Neural progenitor cell (in vitro differentiated cells): ENCODE measurements around the gene DEDD. TPM values are rescaled to one million over a fixed set of nuclear protein-coding genes. Genes with fewer than 3 reads are reported as not detected.
"Not testable (repeated sequence)": the region's sequence is repeated elsewhere in the genome, so short reads cannot be mapped to it uniquely, and the experiment has no call there.

ENCODE experiments used
- DNase-seq: peaks from one replicate; pipeline ENCODE4 v3.0.0-alpha.2; 2016; ENCODE audit warnings: low spot score
- H2AFZ ChIP-seq: fragments of 200-600 bp; sonication (generic); replicated peaks from 2 replicates; pipeline ENCODE4 v1.6.1; 2016; ENCODE audit warnings: antibody characterized with exemption
- H3F3A ChIP-seq: fragments of 200-600 bp; sonication (generic); 2 replicates; pipeline ENCODE4 v1.6.1; 2016; ENCODE audit warnings: antibody characterized with exemption, low read depth
- H3K27ac ChIP-seq: fragments of 200-600 bp; sonication (generic); 2 replicates; pipeline ENCODE4 v1.5.1; 2016; ENCODE audit warnings: mild to moderate bottlenecking
- H3K27me3 ChIP-seq: fragments of 200-600 bp; sonication (generic); 2 replicates; pipeline ENCODE4 v1.6.1; 2016; ENCODE audit warnings: mild to moderate bottlenecking, moderate library complexity
- H3K36me3 ChIP-seq: fragments of 200-600 bp; sonication (generic); 2 replicates; pipeline ENCODE4 v1.5.1; 2016
- H3K4me1 ChIP-seq: fragments of 200-600 bp; sonication (generic); 2 replicates; pipeline ENCODE4 v1.6.1; 2016; ENCODE audit warnings: mixed run types
- H3K4me2 ChIP-seq: fragments of 200-600 bp; sonication (generic); 2 replicates; pipeline ENCODE4 v1.6.1; 2016
- H3K4me3 ChIP-seq: fragments of 200-600 bp; sonication (generic); 2 replicates; pipeline ENCODE4 v1.5.1; 2016
- H3K79me2 ChIP-seq: fragments of 200-600 bp; sonication (generic); 2 replicates; pipeline ENCODE4 v1.6.1; 2016; ENCODE audit warnings: low read depth
- H3K9ac ChIP-seq: fragments of 200-600 bp; sonication (generic); 2 replicates; pipeline ENCODE4 v1.6.1; 2016
- H3K9me3 ChIP-seq: fragments of 200-600 bp; sonication (generic); 2 replicates; pipeline ENCODE4 v1.5.1; 2016; ENCODE audit warnings: low read depth
- H4K20me1 ChIP-seq: fragments of 200-600 bp; sonication (generic); 2 replicates; pipeline ENCODE4 v1.6.1; 2016; ENCODE audit warnings: low read depth
- H3K27ac Mint-ChIP-seq: 3 replicates; pipeline ENCODE4 v1.8.0; 2021; ENCODE audit warnings: mixed read lengths
- H3K27me3 Mint-ChIP-seq: 2 replicates; pipeline ENCODE4 v1.8.0; 2022; ENCODE audit warnings: low read depth, mild to moderate bottlenecking, inconsistent platforms, moderate library complexity, mixed read lengths; ENCODE audit not compliant: insufficient read depth
- H3K36me3 Mint-ChIP-seq: 3 replicates; pipeline ENCODE4 v1.8.0; 2021; ENCODE audit warnings: mixed read lengths
- H3K4me1 Mint-ChIP-seq: 3 replicates; pipeline ENCODE4 v1.8.0; 2021; ENCODE audit warnings: mixed read lengths
- H3K4me3 Mint-ChIP-seq: 3 replicates; pipeline ENCODE4 v1.8.0; 2021; ENCODE audit warnings: mild to moderate bottlenecking, moderate library complexity, mixed read lengths
- H3K9me3 Mint-ChIP-seq: 3 replicates; pipeline ENCODE4 v1.8.0; 2020; ENCODE audit warnings: mixed read lengths
- CTCF ChIP-seq: fragments of 200-600 bp; sonication (generic); IDR thresholded peaks from 2 replicates; pipeline ENCODE4 v1.5.1; 2017; ENCODE audit warnings: antibody characterized with exemption, mild to moderate bottlenecking
- EZH2 ChIP-seq: fragments of 200-600 bp; sonication (generic); IDR thresholded peaks from 2 replicates; pipeline ENCODE4 v1.6.1; 2017; ENCODE audit warnings: antibody characterized with exemption, mild to moderate bottlenecking, moderate library complexity
- EZH2phosphoT487 ChIP-seq: fragments of 200-600 bp; sonication (generic); IDR thresholded peaks from 2 replicates; pipeline ENCODE4 v1.6.1; 2017; ENCODE audit warnings: antibody characterized with exemption
- total RNA-seq: library from RNA; depleted of rRNA; stranded (reverse); fragments of >200 nt; gene quantifications from 2 replicates; pipeline ENCODE4 v1.2.3, GENCODE V29; 2015; ENCODE audit warnings: low replicate concordance

Gene DEDD
- total RNA-seq, 1 donor from 2014 or later, result 29.7 TPM

GRCh38 chr1:161117759-161118581 is 14.5 kb downstream of the DEDD start, which contains the start of the genes NIT1 and PFDN2:
Gene NIT1 (plus strand): TSS chr1:161118105. CDS start chr1:161118177, 72 bp downstream.
Gene PFDN2 (minus strand): TSS chr1:161118037. CDS start chr1:161118026, 11 bp downstream.
- H3K9ac ChIP-seq, result peak within 1 kb of the TSS; percentile 82
- Mint-ChIP-seq H3K9me3 (no peaks in the 10 kb centered on the region), H3K4me1 (peaks cover 27% of the 10 kb centered on the region), H3K27me3 (peaks cover 7% of the 10 kb centered on the region), H3K4me3 (peak within 1 kb of the TSS; percentile 97), H3K36me3 (peaks cover 19% of the 10 kb centered on the region), H3K27ac (peak within 1 kb of the TSS; percentile 95)
- H3K4me2 ChIP-seq, result peak within 1 kb of the TSS; percentile 92
- H3F3A ChIP-seq, result peaks cover 32% of the 10 kb centered on the region
- H3K9me3 ChIP-seq, result no peaks in the 10 kb centered on the region
- peak; percentile 94 for DNase-seq
- H3K4me1 ChIP-seq, result peaks cover 11% of the 10 kb centered on the region
- no peak for TF ChIP-seq EZH2
- no peak for TF ChIP-seq CTCF
- TF ChIP-seq EZH2phosphoT487, result no peak
- H4K20me1 ChIP-seq, result peaks cover 24% of the 10 kb centered on the region
- H3K4me3 ChIP-seq, result peak within 1 kb of the TSS; percentile 72
- peak within 1 kb of the TSS; percentile 86 for H2AFZ ChIP-seq
- no peaks in the 10 kb centered on the region for H3K36me3 ChIP-seq
- no peaks in the 10 kb centered on the region for H3K27me3 ChIP-seq
- peaks cover 64% of the 10 kb centered on the region for H3K79me2 ChIP-seq
- H3K27ac ChIP-seq, result peak within 1 kb of the TSS; percentile 83

- not testable (repeated sequence) for H3K27me3 ChIP-seq, H3K9me3 ChIP-seq, H3K4me2 ChIP-seq, DNase-seq, H3K4me3 ChIP-seq, H3K36me3 Mint-ChIP-seq, H3K27me3 Mint-ChIP-seq, H3K9ac ChIP-seq, H3K27ac Mint-ChIP-seq, H3K27ac ChIP-seq, H3K9me3 Mint-ChIP-seq, H3K36me3 ChIP-seq, H2AFZ ChIP-seq
- H3F3A ChIP-seq, result peaks cover 32% of the 10 kb centered on the region
- Mint-ChIP-seq H3K4me1 (peaks cover 27% of the 10 kb centered on the region), H3K4me3 (peak overlapping the region; percentile 97)
- H4K20me1 ChIP-seq, result peaks cover 40% of the 10 kb centered on the region
- peaks cover 84% of the 10 kb centered on the region for H3K79me2 ChIP-seq
- H3K4me1 ChIP-seq, result peaks cover 11% of the 10 kb centered on the region
These were observed 16.5 kb downstream of the DEDD start for GRCh38 chr1:161115961-161116360.

GRCh38 chr1:161115132-161115711 is 17.2 kb downstream of the DEDD start:
- Histone ChIP-seq H4K20me1 (peaks cover 41% of the 10 kb centered on the region), H3K36me3 (no peaks in the 10 kb centered on the region), H3K9me3 (no peaks in the 10 kb centered on the region), H3K9ac (no peak overlapping the region), H2AFZ (no peak overlapping the region), H3K4me3 (no peak overlapping the region), H3K79me2 (peaks cover 91% of the 10 kb centered on the region), H3K4me2 (no peak overlapping the region), H3K27me3 (no peaks in the 10 kb centered on the region), H3K4me1 (peaks cover 11% of the 10 kb centered on the region), H3F3A (peaks cover 30% of the 10 kb centered on the region), H3K27ac (no peak overlapping the region)
- H3K4me1 Mint-ChIP-seq, result peaks cover 25% of the 10 kb centered on the region
- H3K9me3 Mint-ChIP-seq, result no peaks in the 10 kb centered on the region
- DNase-seq, result no peak
- peaks cover 7% of the 10 kb centered on the region for H3K27me3 Mint-ChIP-seq
- TF ChIP-seq EZH2phosphoT487 (no peak), CTCF (no peak), EZH2 (no peak)
- H3K4me3 Mint-ChIP-seq, result no peak overlapping the region
- H3K27ac Mint-ChIP-seq, result no peak overlapping the region
- peaks cover 6% of the 10 kb centered on the region for H3K36me3 Mint-ChIP-seq

- Mint-ChIP-seq H3K4me3 (no peak overlapping the region), H3K27me3 (peaks cover 7% of the 10 kb centered on the region), H3K9me3 (no peaks in the 10 kb centered on the region), H3K27ac (no peak overlapping the region), H3K36me3 (peaks cover 2% of the 10 kb centered on the region), H3K4me1 (peaks cover 20% of the 10 kb centered on the region)
- DNase-seq, result no peak
- H3K36me3 ChIP-seq, result no peaks in the 10 kb centered on the region
- peaks cover 97% of the 10 kb centered on the region for H3K79me2 ChIP-seq
- H4K20me1 ChIP-seq, result peaks cover 38% of the 10 kb centered on the region
- no peaks in the 10 kb centered on the region for H3K9me3 ChIP-seq
- H3K27me3 ChIP-seq, result no peaks in the 10 kb centered on the region
- H2AFZ ChIP-seq, result no peak overlapping the region
- no peak overlapping the region for H3K4me3 ChIP-seq
- TF ChIP-seq CTCF (no peak), EZH2phosphoT487 (no peak), EZH2 (no peak)
- H3K9ac ChIP-seq, result no peak overlapping the region
- H3K4me2 ChIP-seq, result no peak overlapping the region
- H3K4me1 ChIP-seq, result peaks cover 10% of the 10 kb centered on the region
- no peak overlapping the region for H3K27ac ChIP-seq
- peaks cover 24% of the 10 kb centered on the region for H3F3A ChIP-seq
These were observed 17.9 kb downstream of the DEDD start for GRCh38 chr1:161114556-161114955.
